Neural crest cell (in vitro differentiated cells): ENCODE results near the gene PYM1. TPM values are rescaled to one million over a fixed set of nuclear protein-coding genes. Genes with fewer than 3 reads are reported as not detected.

Experiments
- DNase-seq: peaks from one replicate; pipeline ENCODE4 v3.0.0; 2021; ENCODE audit warnings: low read depth, mixed read lengths, low spot score
- H3K27ac Mint-ChIP-seq: one replicate; pipeline ENCODE4 v1.8.0; 2021; ENCODE audit warnings: mild to moderate bottlenecking, mixed read lengths; ENCODE audit not compliant: unreplicated experiment
- H3K27me3 Mint-ChIP-seq: 2 replicates; pipeline ENCODE4 v1.8.0; 2021; ENCODE audit warnings: low read depth, mild to moderate bottlenecking, mixed read lengths
- H3K36me3 Mint-ChIP-seq: 2 replicates; pipeline ENCODE4 v1.8.0; 2021; ENCODE audit warnings: low read depth, mild to moderate bottlenecking, mixed read lengths
- H3K4me1 Mint-ChIP-seq: 2 replicates; pipeline ENCODE4 v1.8.0; 2021; ENCODE audit warnings: mixed read lengths
- H3K4me3 Mint-ChIP-seq: one replicate; pipeline ENCODE4 v1.8.0; 2021; ENCODE audit warnings: mild to moderate bottlenecking, mixed read lengths
- H3K9me3 Mint-ChIP-seq: 2 replicates; pipeline ENCODE4 v1.8.0; 2021; ENCODE audit warnings: mixed read lengths
- CTCF ChIP-seq: fragments of 200-600 bp; sonication (generic); conservative IDR thresholded peaks from 2 replicates; pipeline ENCODE4 v1.5.0; 2021; ENCODE audit warnings: antibody characterized with exemption, mild to moderate bottlenecking
- long read RNA-seq: library from polyadenylated mRNA; unstranded; transcript quantifications from one replicate; pipeline ENCODE4 v2.0.0, GENCODE V29; 2020
- total RNA-seq: library from RNA; stranded (reverse); gene quantifications from 2 replicates; pipeline ENCODE4 v1.2.1, GENCODE V29; 2021

PYM1 gene
- 54.0 and 56.8 TPM in 2 replicates for total RNA-seq
- long read RNA-seq, transcript PYM1-203 (3 exons, 1,226 nt) = major isoform, 33 of 42 reads
- long read RNA-seq, partial matches to known transcripts = 0 of 42 reads
- long read RNA-seq, other reads (novel, unspliced or antisense) = 4 of 42 reads

- H3K9me3 Mint-ChIP-seq = no peaks in the 10 kb centered on the region
- peak within 1 kb of the TSS; percentile 96 for H3K4me3 Mint-ChIP-seq
- H3K36me3 Mint-ChIP-seq = no peaks in the 10 kb centered on the region
Measured at GRCh38 chr12:55927588-55928502, at the start of gene PYM1. PYM1 (minus strand) TSS chr12:55927894; CDS start chr12:55927761, 133 bp downstream.

GRCh38 chr12:55974308-55974730 is 46.6 kb upstream of the PYM1 start:
- H3K9me3 Mint-ChIP-seq = no peaks in the 10 kb centered on the region
- peaks cover 32% of the 10 kb centered on the region for H3K4me1 Mint-ChIP-seq
- no peaks in the 10 kb centered on the region for H3K27me3 Mint-ChIP-seq
- DNase-seq = no peak
- H3K36me3 Mint-ChIP-seq = peaks cover 15% of the 10 kb centered on the region
- TF ChIP-seq CTCF = no peak
- H3K4me3 Mint-ChIP-seq = no peak overlapping the region
- no peak overlapping the region for H3K27ac Mint-ChIP-seq

More at GRCh38 chr12:55927588-55928502, at the start of gene PYM1:
- peak within 1 kb of the TSS; percentile 39 for H3K27ac Mint-ChIP-seq
- DNase-seq = peak; percentile 58
- H3K4me1 Mint-ChIP-seq = peaks cover 64% of the 10 kb centered on the region
- no peak for TF ChIP-seq CTCF
- H3K27me3 Mint-ChIP-seq = peaks cover 19% of the 10 kb centered on the region

GRCh38 chr12:55973599-55974307 is 46.1 kb upstream of the PYM1 start, which contains the start of gene RAB5B:
RAB5B (plus strand) TSS chr12:55974078; CDS start chr12:55986961, 12,883 bp downstream.
- peak; percentile 87 for DNase-seq
- Mint-ChIP-seq H3K4me3 (no peak within 1 kb of the TSS), H3K27ac (no peak within 1 kb of the TSS), H3K9me3 (no peaks in the 10 kb centered on the region), H3K27me3 (no peaks in the 10 kb centered on the region), H3K36me3 (peaks cover 12% of the 10 kb centered on the region), H3K4me1 (peaks cover 29% of the 10 kb centered on the region)
- TF ChIP-seq CTCF = no peak

- H3K27ac Mint-ChIP-seq = no peak overlapping the region
- TF ChIP-seq CTCF = no peak
- no peak overlapping the region for H3K4me3 Mint-ChIP-seq
Measured at GRCh38 chr12:55972911-55973598, 45.4 kb upstream of the PYM1 start.

GRCh38 chr12:55972456-55972855 is 44.8 kb upstream of the PYM1 start:
- Mint-ChIP-seq H3K27me3 (no peaks in the 10 kb centered on the region), H3K9me3 (no peaks in the 10 kb centered on the region), H3K27ac (no peak overlapping the region), H3K36me3 (peaks cover 14% of the 10 kb centered on the region), H3K4me3 (no peak overlapping the region), H3K4me1 (peaks cover 41% of the 10 kb centered on the region)
- no peak for TF ChIP-seq CTCF
- no peak for DNase-seq

More at GRCh38 chr12:55972911-55973598, 45.4 kb upstream of the PYM1 start:
- H3K9me3 Mint-ChIP-seq = no peaks in the 10 kb centered on the region
- H3K36me3 Mint-ChIP-seq = peaks cover 14% of the 10 kb centered on the region
- H3K27me3 Mint-ChIP-seq = no peaks in the 10 kb centered on the region
- peaks cover 35% of the 10 kb centered on the region for H3K4me1 Mint-ChIP-seq
- no peak for DNase-seq
